Left lung (tissue), 10 donors: ENCODE results near the gene PRSS22. TPM values are rescaled to one million over a fixed set of nuclear protein-coding genes. Genes with fewer than 3 reads are reported as not detected.
A peak's percentile ranks its signal among the peaks of the same experiment; 100 is the strongest.

ENCODE experiments used
- ATAC-seq: fragments of 200-7000 bp; cut with Tn5 transposase; one replicate; pipeline ENCODE4 v1.9.1; 2020; ENCODE audit warnings: moderate library complexity
- DNase-seq, 4 donors: peaks; one replicate each; pipeline ENCODE4 v3.0.0-alpha.2; 2013 to 2020
- H3K27ac ChIP-seq, 2 donors: fragments of 200-600 bp; sonication (generic) in 1 of 2; one replicate each; pipeline versions ENCODE4 v1.5.0 to v1.8.0; 2020 to 2021
- H3K27me3 ChIP-seq, 2 donors: fragments of 200-600 bp; sonication (generic) in 1 of 2; one replicate each; pipeline versions ENCODE4 v1.5.0 to v1.8.0; 2020 to 2021
- H3K36me3 ChIP-seq, 2 donors: fragments of 200-600 bp; sonication (generic) in 1 of 2; one replicate each; pipeline versions ENCODE4 v1.5.0 to v1.8.0; 2020 to 2021
- H3K4me1 ChIP-seq, 2 donors: fragments of 200-600 bp; one replicate each; pipeline ENCODE4 v1.8.0; 2021
- H3K4me3 ChIP-seq, 2 donors: fragments of 200-600 bp; sonication (generic) in 1 of 2; one replicate each; pipeline versions ENCODE4 v1.5.0 to v1.8.0; 2020 to 2021; ENCODE audit warnings: mild to moderate bottlenecking in 1 of 2
- H3K9me3 ChIP-seq, 2 donors: fragments of 200-600 bp; sonication (generic) in 1 of 2; one replicate each; pipeline versions ENCODE4 v1.5.0 to v1.8.0; 2020 to 2021
- intact Hi-C, 2 donors: fragments of 100-400 bp; cut with DNase I; formaldehyde crosslinking; loops; one replicate each; pipeline versions ENCODE4 v1.11.2 to v1.14.2; 2022
- polyA plus RNA-seq, 6 donors: library from polyadenylated mRNA; unstranded; fragments of 120-200 nt; gene quantifications; one replicate each; pipeline ENCODE4 v1.2.1, GENCODE V29; 2013; ENCODE audit not compliant: insufficient read length in 6 of 6
- total RNA-seq, 2 donors: library from RNA; stranded (reverse); fragmentation: NEBNext Ultra II Directional; extraction: Animal tissue kit (Norgen Biotek cat#: 25700); gene quantifications; one replicate each; pipeline ENCODE4 v1.2.1, GENCODE V29; 2021
- TF ChIP-seq, protein P1 (sequence below), 2 donors: fragments of 200-600 bp; sonication (generic) in 1 of 2; IDR thresholded peaks; one replicate each; pipeline versions ENCODE4 v1.5.0 to v1.8.0; 2021; ENCODE audit warnings: antibody characterized with exemption in 2 of 2
- donor health status: DM: no; HTN: yes; CAD: no.
- donor health status: DM: no; HTN: no; CAD: no.

PRSS22 gene
- total and polyA plus RNA-seq, 8 donors = 11.9 to 17.3 (median 15.9) TPM

DNA sequence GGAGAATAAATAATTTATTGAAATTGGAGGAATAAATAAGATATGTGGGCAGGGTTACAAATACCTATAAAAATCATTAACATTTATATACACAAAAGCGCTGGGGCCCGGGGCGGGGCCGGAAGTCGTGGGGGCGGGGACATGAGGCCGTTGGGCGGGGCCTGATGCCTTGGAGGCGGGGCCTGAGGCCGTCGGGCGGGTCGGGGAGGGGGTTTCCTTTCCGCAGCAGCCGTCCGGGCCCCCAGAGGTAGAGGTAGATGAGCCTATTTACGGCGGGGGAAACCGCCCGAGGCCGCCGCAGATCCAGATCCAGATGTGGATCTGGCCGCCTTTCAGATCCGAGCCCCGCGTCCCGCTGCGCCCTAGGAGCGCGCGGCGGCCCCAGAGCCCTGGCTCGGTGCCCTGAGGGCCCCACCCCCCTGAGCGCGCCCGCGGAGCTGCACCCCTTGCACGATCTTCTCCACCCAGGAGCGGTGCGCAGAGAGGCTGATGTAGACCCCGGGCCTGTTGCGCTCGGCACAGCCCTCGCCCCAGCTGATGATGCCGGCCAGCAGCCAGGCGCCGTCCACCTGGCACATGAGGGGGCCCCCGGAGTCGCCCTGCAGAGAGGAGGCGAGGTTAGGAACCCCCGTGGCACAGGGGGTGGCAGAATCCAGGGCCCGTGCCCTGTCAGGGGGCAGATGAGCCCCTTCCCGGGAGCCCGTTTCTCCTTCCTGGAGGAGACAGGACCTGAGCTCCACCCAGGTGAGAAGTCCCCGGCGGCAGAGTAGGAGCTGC, 5.1 kb downstream of the PRSS22 start:
- ATAC-seq (no peak), DNase-seq (peak in 1 of 4 donors; percentile 70)
- H3K36me3 ChIP-seq = peaks cover 0 to 5% of the 10 kb centered on the region in 2 donors
- no peak overlapping the region for H3K4me3 ChIP-seq
- H3K27me3 ChIP-seq = peaks cover 0 to 56% of the 10 kb centered on the region in 2 donors
- H3K27ac ChIP-seq = no peak overlapping the region
- TF ChIP-seq, protein P1, sequence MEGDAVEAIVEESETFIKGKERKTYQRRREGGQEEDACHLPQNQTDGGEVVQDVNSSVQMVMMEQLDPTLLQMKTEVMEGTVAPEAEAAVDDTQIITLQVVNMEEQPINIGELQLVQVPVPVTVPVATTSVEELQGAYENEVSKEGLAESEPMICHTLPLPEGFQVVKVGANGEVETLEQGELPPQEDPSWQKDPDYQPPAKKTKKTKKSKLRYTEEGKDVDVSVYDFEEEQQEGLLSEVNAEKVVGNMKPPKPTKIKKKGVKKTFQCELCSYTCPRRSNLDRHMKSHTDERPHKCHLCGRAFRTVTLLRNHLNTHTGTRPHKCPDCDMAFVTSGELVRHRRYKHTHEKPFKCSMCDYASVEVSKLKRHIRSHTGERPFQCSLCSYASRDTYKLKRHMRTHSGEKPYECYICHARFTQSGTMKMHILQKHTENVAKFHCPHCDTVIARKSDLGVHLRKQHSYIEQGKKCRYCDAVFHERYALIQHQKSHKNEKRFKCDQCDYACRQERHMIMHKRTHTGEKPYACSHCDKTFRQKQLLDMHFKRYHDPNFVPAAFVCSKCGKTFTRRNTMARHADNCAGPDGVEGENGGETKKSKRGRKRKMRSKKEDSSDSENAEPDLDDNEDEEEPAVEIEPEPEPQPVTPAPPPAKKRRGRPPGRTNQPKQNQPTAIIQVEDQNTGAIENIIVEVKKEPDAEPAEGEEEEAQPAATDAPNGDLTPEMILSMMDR (IDR thresholded peaks at IDR 0.05) = no peak
- H3K4me1 ChIP-seq = peaks cover 0 to 5% of the 10 kb centered on the region in 2 donors
- intact Hi-C loops = no loop called here
- H3K9me3 ChIP-seq = peaks cover 0 to 12% of the 10 kb centered on the region in 2 donors

- no peaks in the 10 kb centered on the region for H3K4me1 ChIP-seq
- H3K27ac ChIP-seq = no peak overlapping the region
- DNase-seq (peak in 1 of 4 donors; percentile 61), ATAC-seq (no peak)
- H3K36me3 ChIP-seq = peaks cover 0 to 5% of the 10 kb centered on the region in 2 donors
- H3K27me3 ChIP-seq = peaks cover 0 to 49% of the 10 kb centered on the region in 2 donors
- H3K4me3 ChIP-seq = no peak overlapping the region
- intact Hi-C loops = no loop called here
- H3K9me3 ChIP-seq = peaks cover 0 to 12% of the 10 kb centered on the region in 2 donors
- TF ChIP-seq, protein P1 (IDR thresholded peaks at IDR 0.05) = no peak
Measured at GRCh38 chr16:2852003-2852730, 5.8 kb downstream of the PRSS22 start.

GRCh38 chr16:2848933-2849725, 8.8 kb downstream of the PRSS22 start:
- ATAC-seq = no peak
- intact Hi-C loops = no loop called here
- Histone ChIP-seq H3K4me3 (no peak overlapping the region), H3K27me3 (peaks cover 0 to 42% of the 10 kb centered on the region in 2 donors), H3K36me3 (no peaks in the 10 kb centered on the region), H3K4me1 (no peaks in the 10 kb centered on the region), H3K27ac (no peak overlapping the region), H3K9me3 (peaks cover 0 to 3% of the 10 kb centered on the region in 2 donors)
- DNase-seq = peak in 1 of 4 donors; percentile 28
- TF ChIP-seq, protein P1 (IDR thresholded peaks at IDR 0.05) = no peak

DNA sequence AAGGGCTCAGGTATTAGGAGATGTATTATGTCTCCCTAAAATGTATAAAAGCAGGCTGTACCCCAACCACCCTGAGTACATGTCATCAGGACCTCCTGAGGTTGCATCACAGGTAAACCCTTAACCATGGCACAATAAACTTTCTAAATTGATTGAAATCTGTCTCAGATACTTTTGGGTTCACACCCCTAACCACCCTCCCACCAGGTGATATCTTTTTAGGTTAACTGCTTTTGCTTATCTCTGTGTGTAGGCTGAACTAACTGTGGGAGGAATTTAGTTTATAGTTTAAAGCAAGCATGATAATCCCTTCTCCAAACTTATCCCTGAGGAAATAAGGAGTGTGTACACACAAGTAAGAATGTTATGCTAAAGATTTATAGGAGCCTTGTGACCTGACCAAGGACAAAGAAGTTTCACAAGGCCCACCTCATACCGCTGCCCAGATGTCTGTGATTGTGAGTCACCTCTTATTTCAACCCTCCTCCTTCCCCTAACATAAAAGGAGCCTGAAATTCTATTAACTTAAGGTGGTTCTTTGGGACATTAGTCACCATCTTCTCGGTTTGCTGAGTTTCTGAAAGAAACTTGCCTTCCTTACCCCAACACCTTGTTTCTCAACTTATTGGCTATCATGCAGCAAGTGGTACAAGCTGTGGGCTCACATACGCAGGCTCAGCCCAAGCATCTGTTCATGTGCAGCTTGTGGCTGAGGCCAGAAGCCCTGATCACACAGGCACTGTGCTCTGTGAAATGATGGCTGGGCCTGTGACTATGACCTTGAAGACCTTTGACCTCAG, 11.3 kb downstream of the PRSS22 start:
- TF ChIP-seq, protein P1 (IDR thresholded peaks at IDR 0.05) = no peak
- Histone ChIP-seq H3K36me3 (no peaks in the 10 kb centered on the region), H3K4me1 (peaks cover 5 to 12% of the 10 kb centered on the region in 2 donors), H3K27me3 (peaks cover 0 to 21% of the 10 kb centered on the region in 2 donors), H3K27ac (no peak overlapping the region), H3K4me3 (no peak overlapping the region), H3K9me3 (no peaks in the 10 kb centered on the region)
- intact Hi-C loops = no loop called here
- DNase-seq = no peak
- ATAC-seq = no peak
